Type B pancreatic cell (in vitro differentiated cells): ENCODE results near the gene NEGR1. TPM values are rescaled to one million over a fixed set of nuclear protein-coding genes. Genes with fewer than 3 reads are reported as not detected.

Source experiments
- DNase-seq: peaks from one replicate; pipeline ENCODE4 v3.0.0; 2021; ENCODE audit warnings: mixed read lengths; ENCODE audit not compliant: unreplicated experiment; ENCODE audit errors: extremely low spot score
- H3K27ac Mint-ChIP-seq: 2 replicates; pipeline ENCODE4 v1.8.0; 2021; ENCODE audit warnings: mild to moderate bottlenecking, mixed read lengths
- H3K27me3 Mint-ChIP-seq: 2 replicates; pipeline ENCODE4 v1.8.0; 2021; ENCODE audit warnings: mixed read lengths
- H3K36me3 Mint-ChIP-seq: 2 replicates; pipeline ENCODE4 v1.8.0; 2021; ENCODE audit warnings: mixed read lengths
- H3K4me1 Mint-ChIP-seq: one replicate; pipeline ENCODE4 v1.8.0; 2021; ENCODE audit warnings: mixed read lengths; ENCODE audit not compliant: unreplicated experiment
- H3K4me3 Mint-ChIP-seq: 2 replicates; pipeline ENCODE4 v1.8.0; 2021; ENCODE audit warnings: mild to moderate bottlenecking, mixed read lengths
- H3K9me3 Mint-ChIP-seq: 2 replicates; pipeline ENCODE4 v1.8.0; 2021; ENCODE audit warnings: mixed read lengths
- CTCF ChIP-seq: fragments of 200-600 bp; sonication (generic); conservative IDR thresholded peaks from 2 replicates; pipeline ENCODE4 v1.5.0; 2021; ENCODE audit warnings: antibody characterized with exemption, mild to moderate bottlenecking
- total RNA-seq: library from RNA; stranded (reverse); gene quantifications from 2 replicates; pipeline ENCODE4 v1.2.1, GENCODE V29; 2021; ENCODE audit warnings: low replicate concordance

The NEGR1 gene
- total RNA-seq, 1 donor from 2014 or later: 22.5 TPM

GRCh38 chr1:71885171-71885570 lies 397.2 kb downstream of the NEGR1 start:
- DNase-seq: no peak

GRCh38 chr1:71882637-71883036 lies 399.7 kb downstream of the NEGR1 start:
- TF ChIP-seq CTCF: no peak
- H3K4me3 Mint-ChIP-seq: no peak overlapping the region
- no peaks in the 10 kb centered on the region for H3K9me3 Mint-ChIP-seq
- H3K27me3 Mint-ChIP-seq: no peaks in the 10 kb centered on the region
- no peak overlapping the region for H3K27ac Mint-ChIP-seq
- H3K36me3 Mint-ChIP-seq: no peaks in the 10 kb centered on the region
- peaks cover 10% of the 10 kb centered on the region for H3K4me1 Mint-ChIP-seq
- DNase-seq: no peak

More at GRCh38 chr1:71885171-71885570, 397.2 kb downstream of the NEGR1 start:
- H3K27ac Mint-ChIP-seq: no peak overlapping the region
- no peak overlapping the region for H3K4me3 Mint-ChIP-seq
- no peak for TF ChIP-seq CTCF
- no peaks in the 10 kb centered on the region for H3K9me3 Mint-ChIP-seq
- H3K4me1 Mint-ChIP-seq: peaks cover 10% of the 10 kb centered on the region
- H3K36me3 Mint-ChIP-seq: no peaks in the 10 kb centered on the region
- no peaks in the 10 kb centered on the region for H3K27me3 Mint-ChIP-seq

- peaks cover 10% of the 10 kb centered on the region for H3K4me1 Mint-ChIP-seq
- H3K9me3 Mint-ChIP-seq: no peaks in the 10 kb centered on the region
Measured at GRCh38 chr1:71882226-71882625, 400.1 kb downstream of the NEGR1 start.

GRCh38 chr1:71881611-71882010 lies 400.7 kb downstream of the NEGR1 start:
- DNase-seq: no peak
- Mint-ChIP-seq H3K36me3 (no peaks in the 10 kb centered on the region), H3K4me1 (peaks cover 10% of the 10 kb centered on the region), H3K27ac (no peak overlapping the region), H3K27me3 (no peaks in the 10 kb centered on the region), H3K4me3 (no peak overlapping the region), H3K9me3 (no peaks in the 10 kb centered on the region)
- TF ChIP-seq CTCF: no peak

More at GRCh38 chr1:71882226-71882625, 400.1 kb downstream of the NEGR1 start:
- Mint-ChIP-seq H3K27ac (no peak overlapping the region), H3K4me3 (no peak overlapping the region), H3K36me3 (no peaks in the 10 kb centered on the region), H3K27me3 (no peaks in the 10 kb centered on the region)
- TF ChIP-seq CTCF: no peak
- no peak for DNase-seq

- no peak overlapping the region for H3K4me3 Mint-ChIP-seq
- no peaks in the 10 kb centered on the region for H3K27me3 Mint-ChIP-seq
- no peaks in the 10 kb centered on the region for H3K36me3 Mint-ChIP-seq
- no peak for DNase-seq
- H3K4me1 Mint-ChIP-seq: no peaks in the 10 kb centered on the region
- peaks cover 4% of the 10 kb centered on the region for H3K9me3 Mint-ChIP-seq
- H3K27ac Mint-ChIP-seq: no peak overlapping the region
- TF ChIP-seq CTCF: no peak
Measured at GRCh38 chr1:71869326-71869725, 413.0 kb downstream of the NEGR1 start.

GRCh38 chr1:71862756-71863155 lies 419.6 kb downstream of the NEGR1 start:
- Mint-ChIP-seq H3K27me3 (no peaks in the 10 kb centered on the region), H3K4me3 (no peak overlapping the region), H3K4me1 (no peaks in the 10 kb centered on the region), H3K36me3 (no peaks in the 10 kb centered on the region), H3K27ac (no peak overlapping the region), H3K9me3 (peaks cover 4% of the 10 kb centered on the region)
- DNase-seq: no peak
- TF ChIP-seq CTCF: no peak
